HepG2 (cell line): ENCODE measurements around the gene SCFD2.

Experiments
- CTCF ChIP-seq: sonication (generic); formaldehyde crosslinking; IDR thresholded peaks from 2 replicates; pipeline ENCODE4 v1.5.0; 2020; ENCODE audit warnings: mild to moderate bottlenecking, missing genetic modification reagents, moderate library complexity
- DPF2 ChIP-seq: sonication (generic); formaldehyde crosslinking; IDR thresholded peaks from 2 replicates; pipeline ENCODE4 v1.4.0; 2020; ENCODE audit warnings: mild to moderate bottlenecking, low read depth, missing genetic modification reagents, borderline replicate concordance
- MAFG ChIP-seq: sonication (generic); formaldehyde crosslinking; IDR thresholded peaks from 2 replicates; pipeline ENCODE4 v1.5.1; 2020; ENCODE audit warnings: mild to moderate bottlenecking, missing genetic modification reagents
- MED1 ChIP-seq: sonication (generic); formaldehyde crosslinking; IDR thresholded peaks from 2 replicates; pipeline ENCODE4 v1.4.0; 2020; ENCODE audit warnings: missing genetic modification reagents
- NFIC ChIP-seq: IDR thresholded peaks from 2 replicates; pipeline ENCODE4 v1.6.1; 2012; ENCODE audit warnings: mild to moderate bottlenecking, low read length, inconsistent platforms
- NR2F1 ChIP-seq, 2 experiments: fragments of 450-650 bp in 1 of 2; formaldehyde crosslinking in 1 of 2; IDR thresholded peaks; 2 replicates each; pipeline versions ENCODE4 v1.5.0 to v1.6.1; 2016 to 2020; ENCODE audit warnings: mild to moderate bottlenecking in 1 of 2, missing compliant biosample characterization in 1 of 2, missing genetic modification reagents in 1 of 2, moderate library complexity in 1 of 2
- PHF8 ChIP-seq: sonication (generic); formaldehyde crosslinking; IDR thresholded peaks from 2 replicates; pipeline ENCODE4 v1.5.0; 2020; ENCODE audit warnings: missing genetic modification reagents
- PRMT3 ChIP-seq: sonication (generic); formaldehyde crosslinking; IDR thresholded peaks from 2 replicates; pipeline ENCODE4 v1.8.1; 2022; ENCODE audit warnings: low read depth, mild to moderate bottlenecking, moderate library complexity, missing genetic modification reagents, borderline replicate concordance
- REPIN1 ChIP-seq: sonication (generic); formaldehyde crosslinking; IDR thresholded peaks from 2 replicates; pipeline ENCODE4 v1.8.0; 2022; ENCODE audit warnings: missing genetic modification reagents, low read depth, mild to moderate bottlenecking, borderline replicate concordance
- SP2 ChIP-seq: sonication (generic); formaldehyde crosslinking; IDR thresholded peaks from 2 replicates; pipeline ENCODE4 v1.5.1; 2020; ENCODE audit warnings: mild to moderate bottlenecking, missing genetic modification reagents
- ZNF18 ChIP-seq: sonication (generic); formaldehyde crosslinking; IDR thresholded peaks from 2 replicates; pipeline ENCODE4 v1.8.0; 2022; ENCODE audit warnings: mild to moderate bottlenecking, missing genetic modification reagents; ENCODE audit not compliant: insufficient replicate concordance
- ZNF263 ChIP-seq: sonication (generic); formaldehyde crosslinking; IDR thresholded peaks from 2 replicates; pipeline ENCODE4 v1.4.0; 2020; ENCODE audit warnings: missing genetic modification reagents

- TF ChIP-seq MAFG (CRISPR knock-in tag) (no peak), PHF8 (CRISPR knock-in tag) (no peak), ZNF263 (CRISPR knock-in tag) (no peak), NR2F1 (CRISPR knock-in tag; IDR thresholded peaks at IDR 0.05) (no peak), DPF2 (CRISPR knock-in tag) (no peak), PRMT3 (CRISPR knock-in tag) (no peak), MED1 (no peak), SP2 (no peak), CTCF (CRISPR knock-in tag) (no peak), NFIC (no peak), REPIN1 (CRISPR knock-in tag) (no peak), ZNF18 (CRISPR knock-in tag) (no peak)
These were observed 386.8 kb downstream of the SCFD2 start for GRCh38 chr4:52979020-52979419.
